ENCODE measurements around the gene RALA. TPM values are rescaled to one million over a fixed set of nuclear protein-coding genes. Genes with fewer than 3 reads are reported as not detected.

RALA gene
- total and polyA plus RNA-seq, 10 of the 15 experiments (the other 5 are each of a cell fraction or from before 2014, with no cell fraction given), result 7.5 to 53.3 (median 23.1) TPM

DNA sequence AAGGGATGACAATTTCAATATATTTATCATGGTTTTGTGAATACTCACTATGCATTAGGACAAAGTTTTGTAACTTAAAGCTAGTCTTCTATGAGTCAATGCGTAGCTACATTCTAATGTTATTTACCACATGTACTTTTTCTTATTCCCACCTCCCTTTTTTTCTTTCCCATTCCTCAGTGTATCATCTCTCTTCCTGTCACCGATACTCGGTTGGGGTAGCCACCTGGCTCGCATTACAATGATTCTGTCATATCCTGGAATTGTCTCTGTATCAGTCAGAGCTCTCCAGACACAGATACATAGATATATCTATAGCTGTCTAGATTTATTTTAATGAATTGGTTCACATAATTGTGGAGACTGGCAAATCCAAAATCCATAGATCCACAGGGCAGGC lies 9.8 kb upstream of the RALA start:
- no peak for TF ChIP-seq FOXK2 (IDR thresholded peaks at IDR 0.05)
- TF ChIP-seq ZNF217 (IDR thresholded peaks at IDR 0.05), result no peak
- TF ChIP-seq EED (IDR thresholded peaks at IDR 0.05; ENCODE audit: low read depth), result no peak
- SMC1A ChIA-PET (ENCODE audit: uncharacterized antibody, unreplicated experiment), result interaction anchor here (0.8 to 1.4 kb wide), 3 partner anchors 9 to 33 kb away, joined by 3 read pairs; no protein-coding TSS in a partner anchor
- RAD21 ChIA-PET (ENCODE audit: unreplicated experiment), result no interaction called here
- Histone ChIP-seq H3K4me3 (no peak overlapping the region), H3K27ac (ENCODE audit: control insufficient read depth, insufficient read depth) (no peak overlapping the region), H3K36me3 (ENCODE audit: control insufficient read depth in 2 of 2, insufficient read depth in 2 of 2, low read length in 1 of 2) (no peaks in the 10 kb centered on the region), H3K27me3 (replicated peaks in 1 of 2; ENCODE audit: control insufficient read depth in 2 of 2, insufficient read depth in 2 of 2, low read length in 1 of 2) (peaks cover 0 to 6% of the 10 kb centered on the region in 2 experiments; a peak in 1 of 4 replicates), H3K9ac (ENCODE audit: control insufficient read depth, insufficient read depth, low read length) (no peak overlapping the region), H3K9me3 (replicated peaks; ENCODE audit: control insufficient read depth, insufficient read depth, low read length) (no peaks in the 10 kb centered on the region), H4K20me1 (ENCODE audit: control insufficient read depth, insufficient read depth) (no peaks in the 10 kb centered on the region), H3K79me2 (ENCODE audit: control insufficient read depth, insufficient read depth, low read length) (no peaks in the 10 kb centered on the region), H3K4me1 (ENCODE audit: control insufficient read depth, insufficient read depth, low read length) (no peaks in the 10 kb centered on the region), H2AFZ (ENCODE audit: control insufficient read depth, low read depth, low read length) (no peak overlapping the region), H3K4me2 (ENCODE audit: control insufficient read depth, insufficient read depth) (no peak overlapping the region)
- POLR2A ChIA-PET, result no interaction called here
- WGBS (ENCODE audit: insufficient coverage, insufficient replicate concordance, low lambda C conversion rate, missing lambda C conversion rate), result 89% methylated on average over 4 of the region's 4 CpGs
- intact Hi-C loops (cut with micrococcal nuclease; ENCODE audit: unreplicated experiment), result no loop called here
- BruUV-seq (replicated peaks), result no TSS peak
- FAIRE-seq, result no peak
- in situ Hi-C loops (cut with MboI), result no loop called here
- CTCF ChIA-PET, result interaction anchor here (0.8 to 4.6 kb wide), 5 partner anchors 9 to 132 kb away, joined by 3 to 20 read pairs (median 5); partner anchors contain the start of gene RALA
- ATAC-seq, result no peak
- DNase-seq (ENCODE audit: low read depth, low spot score), result no peak

DNA sequence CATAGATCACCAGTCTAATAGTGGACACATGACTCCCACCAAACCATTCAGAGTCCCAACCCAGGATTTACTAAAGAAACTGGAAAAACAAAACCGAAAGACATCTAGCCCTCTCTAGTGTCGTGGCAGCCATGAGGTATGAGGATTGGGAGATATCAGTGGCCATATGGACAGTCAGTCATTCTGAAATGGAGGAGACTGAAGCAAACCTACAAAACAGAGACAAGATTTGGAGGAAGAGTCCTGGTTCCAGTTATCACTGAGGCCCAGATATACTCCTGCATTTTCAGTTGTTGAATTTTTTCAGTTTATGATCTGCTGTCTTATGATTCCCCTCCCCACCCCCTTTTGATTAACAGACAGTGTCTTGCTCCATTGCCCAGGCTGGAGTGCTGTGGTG lies 9.1 kb upstream of the RALA start:
- CTCF ChIA-PET, result interaction anchor here (1.2 to 4.6 kb wide), 5 partner anchors 8 to 132 kb away, joined by 4 to 20 read pairs (median 6); partner anchors contain the start of gene RALA
- POLR2A ChIA-PET, result no interaction called here
- TF ChIP-seq EED (IDR thresholded peaks at IDR 0.05; ENCODE audit: low read depth) (no peak), CBX5 (IDR thresholded peaks at IDR 0.05; ENCODE audit: low read depth) (no peak), TCF7 (IDR thresholded peaks at IDR 0.05; ENCODE audit: borderline replicate concordance) (no peak), SMAD5 (IDR thresholded peaks at IDR 0.05; ENCODE audit: low read depth) (no peak), BCL11A (IDR thresholded peaks at IDR 0.05; ENCODE audit: low read depth, low read length) (no peak), GATAD2B (conservative IDR thresholded peaks at IDR 0.05; ENCODE audit: low read depth) (no peak), CEBPB (IDR thresholded peaks at IDR 0.05; ENCODE audit: borderline replicate concordance in 1 of 2, low read depth in 2 of 2, low read length in 2 of 2) (no peak), POU2F2 (IDR thresholded peaks at IDR 0.05; ENCODE audit: borderline replicate concordance, low read depth, low read length) (no peak), FOXM1 (IDR thresholded peaks at IDR 0.05; ENCODE audit: low read depth, low read length) (no peak), HCFC1 (IDR thresholded peaks at IDR 0.05; ENCODE audit: low read length) (no peak), CHD1 (IDR thresholded peaks at IDR 0.05; ENCODE audit: low read depth, low read length) (no peak), SMARCA5 (IDR thresholded peaks at IDR 0.05) (no peak), TARDBP (IDR thresholded peaks at IDR 0.05; ENCODE audit: borderline replicate concordance) (no peak)
- TF ChIP-seq, protein P1, sequence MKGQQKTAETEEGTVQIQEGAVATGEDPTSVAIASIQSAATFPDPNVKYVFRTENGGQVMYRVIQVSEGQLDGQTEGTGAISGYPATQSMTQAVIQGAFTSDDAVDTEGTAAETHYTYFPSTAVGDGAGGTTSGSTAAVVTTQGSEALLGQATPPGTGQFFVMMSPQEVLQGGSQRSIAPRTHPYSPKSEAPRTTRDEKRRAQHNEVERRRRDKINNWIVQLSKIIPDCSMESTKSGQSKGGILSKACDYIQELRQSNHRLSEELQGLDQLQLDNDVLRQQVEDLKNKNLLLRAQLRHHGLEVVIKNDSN (IDR thresholded peaks at IDR 0.05; ENCODE audit: borderline replicate concordance, extremely low read length, insufficient read depth, low read depth, low read length), result no peak
- TF ChIP-seq, protein P2, sequence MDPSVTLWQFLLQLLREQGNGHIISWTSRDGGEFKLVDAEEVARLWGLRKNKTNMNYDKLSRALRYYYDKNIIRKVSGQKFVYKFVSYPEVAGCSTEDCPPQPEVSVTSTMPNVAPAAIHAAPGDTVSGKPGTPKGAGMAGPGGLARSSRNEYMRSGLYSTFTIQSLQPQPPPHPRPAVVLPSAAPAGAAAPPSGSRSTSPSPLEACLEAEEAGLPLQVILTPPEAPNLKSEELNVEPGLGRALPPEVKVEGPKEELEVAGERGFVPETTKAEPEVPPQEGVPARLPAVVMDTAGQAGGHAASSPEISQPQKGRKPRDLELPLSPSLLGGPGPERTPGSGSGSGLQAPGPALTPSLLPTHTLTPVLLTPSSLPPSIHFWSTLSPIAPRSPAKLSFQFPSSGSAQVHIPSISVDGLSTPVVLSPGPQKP (IDR thresholded peaks at IDR 0.05; ENCODE audit: low read depth, low read length), result no peak

More for the DNA sequence above, 9.1 kb upstream of the RALA start:
- no peak for DNase-seq (ENCODE audit: low read depth, low spot score)
- Histone ChIP-seq H3K4me3 (no peak overlapping the region), H3K4me2 (ENCODE audit: control insufficient read depth, insufficient read depth) (no peak overlapping the region), H3K27ac (ENCODE audit: control insufficient read depth, insufficient read depth) (no peak overlapping the region), H3K27me3 (replicated peaks in 1 of 2; ENCODE audit: control insufficient read depth in 2 of 2, insufficient read depth in 2 of 2, low read length in 1 of 2) (peaks cover 0 to 6% of the 10 kb centered on the region in 2 experiments; a peak in 1 of 4 replicates), H3K9ac (ENCODE audit: control insufficient read depth, insufficient read depth, low read length) (no peak overlapping the region), H3K36me3 (ENCODE audit: control insufficient read depth in 2 of 2, insufficient read depth in 2 of 2, low read length in 1 of 2) (no peaks in the 10 kb centered on the region), H3K9me3 (replicated peaks; ENCODE audit: control insufficient read depth, insufficient read depth, low read length) (no peaks in the 10 kb centered on the region), H2AFZ (ENCODE audit: control insufficient read depth, low read depth, low read length) (no peak overlapping the region), H3K4me1 (ENCODE audit: control insufficient read depth, insufficient read depth, low read length) (no peaks in the 10 kb centered on the region), H4K20me1 (ENCODE audit: control insufficient read depth, insufficient read depth) (no peaks in the 10 kb centered on the region), H3K79me2 (ENCODE audit: control insufficient read depth, insufficient read depth, low read length) (no peaks in the 10 kb centered on the region)
- no peak for FAIRE-seq
- no TSS peak for BruUV-seq (replicated peaks)
- intact Hi-C loops (cut with micrococcal nuclease; ENCODE audit: unreplicated experiment), result no loop called here
- RAD21 ChIA-PET (ENCODE audit: unreplicated experiment), result no interaction called here
- SMC1A ChIA-PET (ENCODE audit: uncharacterized antibody, unreplicated experiment), result interaction anchor here (0.6 to 1.4 kb wide), 4 partner anchors 8 to 132 kb away, joined by 3 to 4 read pairs (median 3); no protein-coding TSS in a partner anchor
- in situ Hi-C loops (cut with MboI), result no loop called here
- 64% methylated on average over 2 of the region's 2 CpGs for WGBS (ENCODE audit: insufficient coverage, insufficient replicate concordance, low lambda C conversion rate, missing lambda C conversion rate)
- no peak for ATAC-seq
